NCI-H526 treated with DMSO at 0.1 percent for 48 hours (cell line): ENCODE measurements around the gene IFNA17.
A peak's percentile ranks its signal among the peaks of the same experiment; 100 is the strongest.
"Not testable (repeated sequence)": the region's sequence is repeated elsewhere in the genome, so short reads cannot be mapped to it uniquely, and the experiment has no call there.

Experiments used
- DNase-seq: peaks from one replicate; lab custom pipeline; 2025; lab: John Stamatoyannopoulos, UW

The IFNA17 gene

DNA sequence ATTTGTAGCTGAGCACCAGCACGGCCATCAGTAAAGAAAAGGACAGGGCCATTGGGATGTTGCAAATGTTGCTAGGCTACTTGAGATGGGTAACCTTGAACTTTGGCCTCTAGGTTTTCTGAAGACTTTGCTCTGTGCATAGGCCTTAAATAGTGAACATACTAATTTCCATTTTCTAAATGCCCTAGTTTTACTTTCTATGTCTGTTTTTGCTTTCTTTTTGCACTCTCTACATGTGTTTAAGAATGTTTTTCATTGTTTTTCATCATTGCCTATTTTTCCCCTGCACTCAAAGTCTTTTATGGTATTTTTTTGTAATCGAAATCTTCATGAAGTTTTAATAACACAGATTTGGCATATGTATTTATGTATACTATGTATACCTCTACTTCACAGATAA is at the start of gene IFNA17:
Gene IFNA17 (minus strand): TSS at position 101 of the 400 bp plus-strand sequence. CDS start 49 bp downstream, at position 52.
- DNase-seq, result no peak

DNA sequence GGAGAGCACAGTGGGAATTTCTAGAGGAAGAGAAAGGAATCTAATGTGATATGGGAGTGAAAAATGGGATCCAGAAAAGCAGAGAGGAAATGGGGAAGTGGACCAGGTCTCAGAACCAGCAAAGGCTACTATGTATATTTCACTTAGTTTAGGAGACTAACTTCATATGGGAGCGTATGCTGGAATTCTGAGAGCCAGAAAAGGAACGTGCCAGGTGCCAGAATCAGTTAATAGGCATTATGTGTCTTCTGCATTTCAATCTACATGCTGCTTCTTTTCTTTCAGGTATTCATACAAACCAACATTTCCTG is 40.3 kb upstream of the IFNA17 start:
- no peak for DNase-seq

DNA sequence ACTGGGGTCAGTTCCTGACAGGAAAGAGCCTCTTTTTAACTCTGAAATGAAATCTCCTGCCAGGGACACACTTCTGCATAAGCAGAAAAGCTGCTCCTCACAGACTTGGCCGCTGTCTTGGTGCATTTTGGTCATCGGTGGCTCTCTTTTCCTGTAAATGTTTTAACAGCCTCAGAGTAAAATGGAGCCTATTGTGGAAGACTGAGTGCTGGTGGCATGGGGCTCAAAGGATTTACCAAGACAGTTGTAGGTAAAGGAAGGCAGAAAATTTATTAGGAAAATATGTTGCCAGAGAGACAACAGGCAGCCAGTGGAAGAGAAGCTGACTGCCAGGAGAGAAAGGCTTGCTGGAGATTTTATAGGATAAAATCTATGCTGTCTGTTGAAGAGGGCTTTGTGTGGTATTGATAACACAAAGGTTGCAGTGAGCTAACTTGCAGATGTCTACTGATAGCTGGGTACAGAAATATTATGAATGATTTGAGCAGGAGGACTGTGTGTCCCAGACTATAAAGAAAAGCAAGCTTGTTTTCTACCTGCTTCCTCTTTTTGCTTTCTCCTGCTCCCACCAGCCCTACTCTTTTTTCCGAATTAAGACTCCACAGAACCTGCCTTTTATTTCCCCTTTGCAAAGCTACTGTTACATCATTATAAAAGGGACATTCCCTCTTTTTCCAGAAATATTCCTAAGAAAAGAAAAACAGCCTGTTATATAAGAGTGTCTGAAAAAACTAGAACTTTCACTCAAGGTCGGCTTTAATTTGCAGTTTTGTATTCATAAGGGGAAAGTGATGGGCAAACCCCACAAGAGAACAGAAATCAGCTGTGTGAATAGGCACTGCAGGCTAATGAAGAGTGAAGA is 39.7 kb upstream of the IFNA17 start:
- DNase-seq, result no peak

DNA sequence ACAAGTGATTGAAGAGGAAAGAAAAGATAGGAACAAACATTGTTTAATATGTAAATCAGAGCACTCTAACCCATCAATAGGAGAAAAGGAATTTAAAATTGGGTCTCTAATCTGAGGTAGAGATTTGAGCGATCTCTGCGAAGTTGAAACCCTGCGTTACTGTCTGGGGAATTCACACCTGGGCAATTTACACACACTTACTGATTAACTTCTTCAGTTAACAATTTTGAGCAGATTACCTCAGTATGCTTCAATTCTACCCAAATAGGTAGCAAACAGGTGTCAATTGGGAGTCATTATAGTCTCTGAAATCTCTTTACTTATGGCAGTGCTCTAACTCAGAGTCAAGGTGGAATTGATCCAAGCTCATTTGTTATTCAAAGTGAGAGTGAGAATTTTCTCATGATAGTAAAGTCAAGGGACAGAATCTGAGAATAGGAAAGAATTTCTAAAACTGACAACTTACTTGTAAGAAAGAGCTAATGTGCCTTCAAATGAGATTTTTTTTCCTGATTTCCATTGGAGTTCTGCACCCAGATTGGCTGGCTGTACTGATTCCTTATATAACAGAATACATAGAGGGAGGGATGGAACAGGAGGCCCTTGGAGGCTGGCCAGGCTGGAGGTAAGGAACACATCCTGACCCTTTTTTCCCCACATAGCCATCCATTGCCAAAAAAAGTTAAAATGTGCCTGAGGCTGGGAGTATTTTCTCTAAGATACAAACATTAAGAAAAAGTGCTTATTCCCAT is 38.9 kb upstream of the IFNA17 start:
- DNase-seq, result no peak

DNA sequence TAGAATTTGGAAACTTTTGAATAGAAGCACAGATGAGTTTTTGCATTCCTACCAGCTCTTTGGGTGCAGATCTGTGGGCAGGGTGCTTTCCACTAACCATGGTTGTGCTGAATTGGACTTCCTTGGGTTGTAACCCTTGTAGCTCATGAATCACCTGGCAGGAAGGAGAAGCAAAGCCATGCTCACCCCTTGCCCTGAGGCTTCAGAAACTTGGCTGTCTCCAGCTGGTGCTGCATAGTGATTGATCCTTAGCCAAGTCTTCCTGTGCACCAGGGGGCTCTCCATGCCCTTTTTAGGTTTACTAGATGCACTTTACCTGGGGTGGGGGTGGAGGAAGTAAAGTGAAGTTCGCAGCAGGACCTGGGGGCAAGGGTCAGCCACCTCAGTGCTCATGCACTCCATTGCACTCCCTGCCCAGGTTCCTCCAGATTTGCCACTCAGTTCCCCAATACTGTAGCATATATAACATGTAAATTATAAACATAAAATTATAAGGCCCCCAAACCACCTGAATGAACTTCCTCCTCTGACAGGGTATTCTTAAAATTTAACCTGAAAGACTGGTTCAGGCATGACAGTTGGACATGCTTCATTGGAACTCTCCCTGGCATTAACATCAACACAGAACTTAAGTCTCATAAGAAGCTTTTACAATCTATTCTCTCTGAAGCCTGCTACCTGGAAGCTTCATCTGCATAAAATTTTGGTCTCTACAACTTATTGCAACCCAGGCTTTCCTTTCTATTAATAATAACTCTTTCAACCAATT is 37.6 kb upstream of the IFNA17 start:
- no peak for DNase-seq

DNA sequence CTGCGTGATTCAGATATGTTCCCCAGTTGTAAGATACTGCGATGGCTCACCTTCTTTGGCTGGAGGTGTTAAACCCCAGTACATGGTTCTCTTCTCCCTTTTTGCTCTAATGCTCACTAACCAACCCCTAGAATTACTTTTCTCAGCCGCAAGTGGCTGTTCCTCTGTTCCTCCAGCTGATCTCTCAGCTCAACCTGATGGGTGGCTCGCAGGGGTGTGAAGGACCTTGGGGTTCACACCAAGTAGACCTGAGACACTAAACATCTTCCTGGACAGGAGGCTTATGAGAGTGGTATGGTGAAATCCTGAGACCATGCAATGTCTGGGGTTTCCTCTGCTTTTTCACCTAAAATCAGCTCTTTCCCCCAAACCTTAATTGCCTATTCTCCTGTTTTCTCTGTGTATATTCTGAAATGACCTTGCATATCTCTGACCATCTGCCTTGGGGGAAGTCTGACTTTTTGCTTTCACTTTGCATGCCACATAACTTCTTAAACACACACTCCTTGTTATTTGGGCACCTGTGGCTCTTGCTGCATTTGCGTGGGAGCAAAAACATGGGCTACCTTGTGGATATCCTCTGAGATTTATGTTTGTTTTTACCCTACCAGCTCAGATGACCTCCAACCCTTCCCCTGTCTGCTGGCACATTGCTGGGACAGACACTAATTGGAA is 27.7 kb upstream of the IFNA17 start:
- no peak for DNase-seq

DNA sequence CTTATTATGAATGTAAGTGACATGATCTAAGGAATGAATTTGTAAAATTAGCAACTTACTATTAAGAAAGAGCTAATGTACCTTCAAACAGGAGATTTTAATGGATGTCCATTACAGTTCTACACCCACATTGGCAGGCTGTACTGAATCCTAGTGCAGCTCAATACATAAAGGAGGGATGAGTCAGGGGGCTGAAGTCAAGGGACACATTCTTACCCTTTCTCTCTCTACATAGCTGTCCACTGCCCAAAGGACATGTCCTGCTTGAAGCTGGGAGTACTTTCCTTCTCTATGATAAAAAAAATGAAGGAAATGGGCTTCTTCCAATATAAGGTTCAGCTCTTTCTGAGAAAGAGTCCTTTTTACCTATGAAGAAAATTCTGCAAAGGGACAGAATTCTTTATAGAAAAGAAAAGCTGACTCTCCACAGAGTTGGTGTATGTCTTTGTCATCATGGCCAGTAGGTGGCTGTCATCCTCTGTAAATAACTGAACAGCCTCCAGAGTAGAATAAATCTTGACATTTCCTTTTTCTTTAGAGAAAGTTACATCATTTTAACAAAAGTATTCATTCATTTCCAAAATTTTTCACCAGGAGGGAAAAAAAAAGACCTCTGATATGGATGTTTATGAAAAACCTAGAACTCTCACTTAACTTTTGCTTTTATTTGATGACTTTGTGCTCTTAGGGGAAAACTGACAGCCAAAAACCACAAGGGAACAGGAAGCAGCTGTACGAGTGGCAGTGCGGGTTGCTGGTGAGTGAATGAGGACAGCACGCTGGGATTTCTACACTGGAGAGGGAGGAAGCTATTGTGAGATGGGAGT is 24.9 kb upstream of the IFNA17 start:
- DNase-seq, result no peak

DNA sequence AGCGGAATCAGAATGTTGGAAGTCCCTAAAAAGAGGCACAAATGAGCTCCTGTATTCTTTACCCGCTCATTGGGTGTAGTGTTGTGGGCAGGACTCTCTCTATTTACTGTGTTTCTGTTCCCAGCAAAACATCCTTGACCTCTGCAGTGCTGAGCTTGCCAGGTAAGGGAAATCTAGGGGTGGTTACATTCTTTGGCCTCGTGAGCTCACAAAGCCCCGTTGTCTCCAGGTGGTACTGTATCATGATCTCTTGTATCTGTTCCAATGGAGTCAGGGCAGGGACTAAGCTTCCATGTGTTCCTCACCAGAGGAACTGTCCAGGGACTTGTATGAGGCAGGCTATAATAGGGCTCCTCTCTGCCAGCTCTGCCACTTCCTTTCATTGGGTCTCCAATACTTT is 23.6 kb upstream of the IFNA17 start:
- no peak for DNase-seq

DNA sequence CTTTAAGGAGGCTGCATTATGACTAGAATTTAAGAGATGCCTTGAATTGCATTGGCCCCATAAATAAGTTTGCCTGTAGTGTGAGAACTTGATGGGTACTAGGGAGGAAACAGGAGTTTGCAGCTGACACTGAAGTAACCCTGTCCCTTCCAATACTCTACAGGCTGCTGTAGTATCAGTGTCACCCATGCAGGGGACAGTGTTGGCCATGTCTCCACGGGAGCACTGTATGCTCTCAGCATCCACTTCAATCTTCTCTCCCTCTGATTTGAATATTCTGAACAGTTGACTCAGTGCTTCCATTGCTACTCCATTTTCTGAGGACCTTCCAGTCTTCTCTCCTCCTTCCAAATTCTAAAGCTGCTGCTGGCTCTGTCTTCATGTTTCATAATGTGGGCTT is 23.2 kb upstream of the IFNA17 start:
- DNase-seq, result no peak

DNA sequence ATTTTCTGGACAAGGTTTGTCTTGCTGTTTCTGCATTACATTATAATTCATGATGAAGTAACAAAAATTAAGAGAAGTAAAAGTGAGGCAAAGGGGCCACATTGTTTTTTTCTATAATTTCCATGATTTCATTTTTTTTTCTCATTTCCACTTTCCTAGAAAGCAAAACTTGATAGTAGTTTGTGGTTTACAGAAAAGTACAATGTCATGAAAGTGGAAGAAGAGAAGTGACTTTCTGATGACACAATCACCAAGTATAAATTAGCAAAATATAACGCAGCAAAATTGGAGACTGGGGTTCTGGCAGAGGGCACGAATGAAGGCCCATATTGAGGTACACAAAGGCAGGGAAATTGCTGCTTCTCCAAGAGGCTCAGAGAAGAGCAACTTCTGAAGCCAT is 16.8 kb upstream of the IFNA17 start:
- DNase-seq, result no peak

DNA sequence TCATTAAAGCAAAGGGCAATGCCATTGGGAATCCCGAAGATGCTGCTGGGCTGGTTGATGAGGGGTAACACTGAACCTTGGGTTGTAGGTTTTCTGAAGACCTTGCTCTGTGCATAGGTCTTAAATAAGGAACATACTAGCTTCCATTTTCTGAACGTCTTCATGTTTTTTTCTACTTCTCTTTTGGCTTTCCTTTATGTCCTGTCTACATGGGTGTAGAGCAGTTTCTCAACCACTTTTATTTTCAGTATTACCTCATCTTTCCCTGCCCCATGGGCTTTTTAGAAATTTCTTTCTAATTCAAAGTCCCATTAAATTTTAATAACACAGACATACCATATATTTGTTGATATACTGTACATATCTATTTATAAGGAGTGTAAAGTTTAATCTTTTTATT is 11.9 kb upstream of the IFNA17 start, which contains the start of gene IFNA14:
Gene IFNA14 (minus strand): TSS at position 95 of the 400 bp plus-strand sequence. CDS start 70 bp downstream, at position 25.
- DNase-seq, result no peak

DNA sequence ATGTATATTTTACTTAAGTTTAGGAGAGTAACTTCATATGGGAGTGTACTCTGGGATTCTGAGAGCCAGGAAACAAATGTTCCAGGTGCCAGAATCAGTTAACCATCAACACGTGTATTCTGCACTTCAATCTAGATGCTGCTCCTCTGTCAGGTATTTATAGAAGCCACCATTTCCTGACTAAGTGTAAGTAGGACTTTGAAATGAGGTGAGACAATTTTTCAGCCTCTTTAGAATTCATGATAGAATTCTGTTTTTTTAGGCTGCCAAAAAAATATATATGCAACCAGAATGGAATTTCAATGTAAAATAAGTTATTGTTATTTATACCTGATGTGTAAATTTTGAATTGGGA is 8.3 kb upstream of the IFNA17 start:
- not testable (repeated sequence) for DNase-seq

DNA sequence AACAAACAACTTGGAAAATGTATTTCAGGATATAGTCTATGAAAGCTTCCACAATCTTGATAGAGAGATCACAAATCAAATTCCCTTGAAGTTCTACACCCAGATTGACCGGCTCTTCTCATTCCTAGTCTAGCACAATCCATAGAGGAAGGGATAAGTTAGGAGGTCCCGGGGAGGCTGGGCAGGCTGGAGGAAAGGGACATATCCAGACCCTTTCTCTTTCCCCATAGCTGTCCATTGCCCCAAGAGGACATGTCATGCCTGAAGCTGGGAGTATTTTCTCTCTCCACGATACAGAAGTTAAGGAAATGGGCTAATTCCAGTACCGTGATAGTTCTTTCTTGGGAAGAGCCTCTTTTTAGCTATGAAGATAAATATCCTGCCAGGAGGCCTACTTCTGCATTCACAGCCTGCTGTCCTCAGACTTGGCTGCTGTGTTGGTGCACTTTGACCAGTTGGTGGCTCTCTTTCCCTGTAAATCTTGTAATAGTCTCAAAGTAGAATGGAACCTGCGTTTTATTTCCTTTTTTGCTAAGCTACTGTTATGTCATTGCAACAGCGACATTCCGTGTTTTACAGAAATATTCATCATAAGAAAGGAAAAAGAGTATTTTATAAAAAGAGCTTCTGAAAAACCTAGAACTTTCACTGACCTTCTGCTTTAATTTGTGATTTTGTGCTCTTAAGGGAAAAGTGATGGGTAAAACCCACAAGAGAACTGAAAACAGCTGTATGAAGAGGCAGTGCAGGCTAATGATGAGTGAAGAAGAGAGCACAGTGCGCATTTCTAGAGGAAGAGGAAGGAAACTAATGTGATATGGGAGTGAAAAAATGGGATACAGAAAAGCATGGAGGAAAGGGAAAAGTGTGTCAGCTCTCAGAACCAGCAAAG is 7.7 kb upstream of the IFNA17 start:
- DNase-seq, result peak; percentile 18

DNA sequence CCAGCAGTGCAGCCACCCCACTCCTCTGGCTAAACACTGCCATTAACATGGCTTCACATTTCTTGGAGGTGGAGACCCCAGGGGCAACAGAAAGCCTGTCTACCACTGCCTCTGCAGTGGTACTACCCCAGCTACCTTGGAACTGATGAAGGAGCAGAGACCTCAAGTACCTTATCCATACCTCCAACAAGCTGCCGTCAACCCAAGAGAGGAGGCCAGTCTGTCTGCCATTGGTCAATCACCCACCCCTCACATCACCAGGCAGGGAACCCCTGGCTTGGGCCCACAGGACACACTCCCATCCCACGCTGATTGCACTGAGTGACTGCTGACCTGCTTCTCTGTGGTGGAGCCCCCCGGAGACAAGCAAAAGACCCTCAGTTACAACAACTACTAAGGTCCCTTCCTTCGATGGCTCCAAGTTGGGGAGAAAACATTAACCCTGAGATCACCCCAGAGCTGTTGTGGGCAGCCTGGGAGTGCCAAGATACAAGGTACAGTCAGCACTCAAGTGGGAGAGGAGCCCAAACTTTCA is 6.2 kb upstream of the IFNA17 start:
- DNase-seq, result no peak

DNA sequence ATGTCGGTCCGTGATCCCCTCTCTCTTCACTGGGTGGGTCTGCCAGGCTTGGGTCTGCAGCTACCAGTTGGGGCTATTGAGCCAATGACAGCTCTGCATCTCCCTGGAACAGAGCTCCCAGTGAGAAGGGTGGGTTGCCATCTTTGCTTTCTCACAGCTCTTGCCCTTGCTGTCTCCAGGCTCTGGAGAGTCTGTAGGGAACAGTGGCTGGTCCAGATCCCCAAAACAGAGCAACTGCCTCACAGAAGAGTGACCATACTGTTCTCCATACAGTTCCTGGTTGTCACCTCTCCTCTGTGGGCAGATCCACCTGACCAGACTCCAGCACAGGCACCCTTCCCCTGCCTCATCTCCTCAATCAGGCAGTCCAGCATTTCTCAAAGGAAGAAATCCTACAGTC is 5.2 kb upstream of the IFNA17 start:
- no peak for DNase-seq

DNA sequence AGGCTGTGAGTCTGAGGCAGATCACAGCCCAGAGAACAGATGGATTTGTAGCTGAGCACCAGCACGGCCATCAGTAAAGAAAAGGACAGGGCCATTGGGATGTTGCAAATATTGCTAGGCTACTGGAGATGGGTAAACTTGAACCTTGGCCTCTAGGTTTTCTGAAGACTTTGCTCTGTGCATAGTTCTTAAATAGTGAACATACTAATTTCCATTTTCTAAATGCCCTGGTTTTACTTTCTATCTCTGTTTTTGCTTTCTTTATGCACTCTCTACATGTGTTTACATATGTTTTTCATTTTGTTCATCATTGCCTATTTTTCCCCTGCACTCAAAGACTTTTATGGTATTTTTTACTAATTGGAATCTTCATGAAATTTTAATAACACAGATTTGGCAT is 10.8 kb downstream of the IFNA17 start, which contains the start of gene IFNA16:
Gene IFNA16 (minus strand): TSS at position 101 of the 400 bp plus-strand sequence. CDS start 6 bp downstream, at position 95.
- not testable (repeated sequence) for DNase-seq

DNA sequence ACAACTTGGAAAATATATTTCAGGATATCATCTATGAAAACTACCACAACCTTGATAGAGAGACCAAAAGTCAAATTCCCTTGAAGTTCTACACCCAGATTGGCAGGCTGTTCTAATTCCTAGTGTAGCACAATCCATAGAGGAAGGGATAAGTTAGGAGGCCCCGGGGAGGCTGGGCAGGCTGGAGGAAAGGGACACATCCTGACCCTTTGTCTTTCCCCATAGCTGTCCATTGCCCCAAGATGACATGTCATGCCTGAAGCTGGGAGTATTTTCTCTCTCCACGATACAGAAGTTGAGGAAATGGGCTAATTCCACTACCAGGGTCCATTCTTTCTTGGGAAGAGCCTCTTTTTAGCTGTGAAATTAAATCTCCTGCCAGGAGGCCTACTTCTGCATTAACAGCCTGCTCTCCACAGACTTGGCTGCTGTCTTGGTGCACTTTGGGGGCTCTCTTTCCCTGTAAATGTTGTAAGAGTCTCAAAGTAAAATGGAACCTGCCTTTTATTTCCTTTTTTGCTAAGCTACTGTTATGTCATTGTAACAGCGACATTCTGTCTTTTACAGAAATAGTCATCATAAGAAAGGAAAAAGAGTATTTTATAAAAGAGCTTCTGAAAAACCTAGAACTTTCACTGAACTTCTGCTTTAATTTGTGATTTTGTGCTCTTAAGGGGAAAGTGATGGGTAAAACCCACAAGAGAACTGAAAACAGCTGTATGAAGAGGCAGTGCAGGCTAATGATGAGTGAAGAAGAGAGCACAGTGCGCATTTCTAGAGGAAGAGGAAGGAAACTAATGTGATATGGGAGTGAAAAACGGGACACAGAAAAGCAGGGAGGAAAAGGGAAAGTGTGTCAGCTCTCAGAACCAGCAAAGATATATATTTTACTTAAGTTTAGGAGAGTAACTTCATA is 14.4 kb downstream of the IFNA17 start:
- DNase-seq, result not testable (repeated sequence)

DNA sequence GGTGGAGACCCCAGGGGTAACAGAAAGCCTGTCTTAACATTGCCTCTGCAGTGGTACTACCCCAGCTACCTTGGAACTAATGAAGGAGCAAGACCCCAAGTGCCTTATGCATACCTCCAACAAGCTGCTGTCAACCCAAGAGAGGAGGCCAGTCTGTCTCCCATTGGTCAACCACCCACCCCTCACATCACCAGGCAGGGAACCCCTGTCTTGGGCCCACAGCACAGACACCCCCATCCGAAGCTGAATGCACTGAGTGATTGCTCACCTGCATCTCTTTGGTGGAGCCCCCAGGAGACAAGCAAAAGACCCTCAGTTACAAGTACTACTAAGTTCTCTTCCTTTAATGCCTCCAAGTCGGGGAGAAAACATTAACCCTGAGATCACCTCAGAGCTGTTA is 15.9 kb downstream of the IFNA17 start:
- DNase-seq, result not testable (repeated sequence)

DNA sequence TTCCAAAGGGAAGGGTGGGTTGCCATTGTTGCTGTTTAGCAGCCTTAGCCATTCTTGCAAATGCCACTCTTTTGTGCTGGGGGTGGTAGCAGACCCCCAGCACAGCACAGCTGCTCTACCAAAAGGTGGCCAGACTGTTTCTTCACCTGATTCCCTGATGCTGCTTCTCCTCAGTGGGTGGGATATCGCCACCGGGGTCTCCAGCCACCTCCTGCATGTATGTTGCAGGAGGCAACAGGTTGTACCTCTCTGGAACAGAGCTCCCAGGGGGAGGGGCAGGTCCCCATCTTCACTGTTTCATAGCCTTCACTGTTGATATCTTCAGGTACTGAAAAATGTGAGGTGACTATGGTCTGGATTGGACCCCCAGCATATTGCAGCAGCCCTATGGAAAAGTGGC is 17.2 kb downstream of the IFNA17 start:
- not testable (repeated sequence) for DNase-seq
